ENCODE data around the gene STXBP2. TPM values are rescaled to one million over a fixed set of nuclear protein-coding genes. Genes with fewer than 3 reads are reported as not detected.

Gene STXBP2
- total and polyA plus RNA-seq, 4 donors: 25.9 to 32.7 (median 27.2) TPM

DNA sequence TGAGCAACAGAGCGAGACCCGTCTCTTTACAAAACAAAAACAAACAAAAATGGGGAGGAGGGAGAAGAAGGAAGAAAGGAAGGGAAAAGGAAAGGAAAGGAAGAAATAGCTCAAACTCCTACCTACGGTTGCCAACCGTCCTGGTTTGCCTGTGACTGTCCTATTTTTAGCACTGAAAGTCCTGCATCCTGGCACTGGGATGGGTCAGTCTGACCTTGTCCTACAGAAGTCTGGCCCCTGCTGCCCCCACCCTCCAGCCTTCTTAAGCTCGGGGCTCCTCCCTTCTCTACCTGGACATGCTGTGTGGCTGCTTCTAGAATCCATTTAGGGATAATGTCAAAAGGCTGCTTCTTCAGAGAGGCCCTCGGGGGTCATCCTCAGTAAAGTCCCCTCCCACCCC lies 1.2 kb upstream of the STXBP2 start:
- WGBS: 62% methylated on average over 6 of the region's 6 CpGs
- H3K36me3 ChIP-seq (ENCODE audit: control insufficient read depth in 4 of 4, insufficient read depth in 3 of 4, low read depth in 1 of 4, low read length in 3 of 4): peaks cover 0 to 6% (median 0%) of the 10 kb centered on the region in 4 donors
- H3K4me3 ChIP-seq (ENCODE audit: low read depth in 1 of 3, low read length in 3 of 3): no peak overlapping the region
- no peak overlapping the region for H3K27ac ChIP-seq (ENCODE audit: low read depth in 1 of 2, low read length in 2 of 2)
- peak overlapping the region in 1 of 2 donors; percentile 25 for H3K9ac ChIP-seq (ENCODE audit: low read depth in 1 of 2, low read length in 2 of 2)
- H3K9me3 ChIP-seq (ENCODE audit: control insufficient read depth in 4 of 4, low read length in 3 of 4): no peaks in the 10 kb centered on the region
- no peak for DNase-seq (ENCODE audit: low spot score)
- TF ChIP-seq GABPA (IDR thresholded peaks at IDR 0.05 in 1 of 2, conservative IDR thresholded peaks at IDR 0.05 in 1 of 2): no peak
- TF ChIP-seq SP1 (IDR thresholded peaks at IDR 0.05): no peak
- TF ChIP-seq YY1 (IDR thresholded peaks at IDR 0.05): no peak
- peaks cover 3 to 29% (median 19%) of the 10 kb centered on the region in 4 donors for H3K4me1 ChIP-seq (ENCODE audit: control insufficient read depth in 4 of 4, insufficient read depth in 4 of 4, low read length in 3 of 4)
- no peaks in the 10 kb centered on the region for H3K27me3 ChIP-seq (ENCODE audit: control insufficient read depth in 4 of 4, insufficient read depth in 4 of 4, low read length in 3 of 4)

GRCh38 chr19:7636317-7636690 lies 606 bp upstream of the STXBP2 start:
- DNase-seq (ENCODE audit: low spot score): no peak
- peaks cover 1 to 25% (median 15%) of the 10 kb centered on the region in 4 donors for H3K4me1 ChIP-seq (ENCODE audit: control insufficient read depth in 4 of 4, insufficient read depth in 4 of 4, low read length in 3 of 4)
- no peaks in the 10 kb centered on the region for H3K27me3 ChIP-seq (ENCODE audit: control insufficient read depth in 4 of 4, insufficient read depth in 4 of 4, low read length in 3 of 4)
- 75% methylated on average over 16 of the region's 16 CpGs for whole genome bisulfite sequencing
- no peaks in the 10 kb centered on the region for H3K9me3 ChIP-seq (ENCODE audit: control insufficient read depth in 4 of 4, low read length in 3 of 4)
- H3K36me3 ChIP-seq (ENCODE audit: control insufficient read depth in 4 of 4, insufficient read depth in 3 of 4, low read depth in 1 of 4, low read length in 3 of 4): peaks cover 0 to 6% (median 0%) of the 10 kb centered on the region in 4 donors
- peak overlapping the region in 1 of 2 donors; percentile 25 for H3K9ac ChIP-seq (ENCODE audit: low read depth in 1 of 2, low read length in 2 of 2)
- TF ChIP-seq, protein P1, sequence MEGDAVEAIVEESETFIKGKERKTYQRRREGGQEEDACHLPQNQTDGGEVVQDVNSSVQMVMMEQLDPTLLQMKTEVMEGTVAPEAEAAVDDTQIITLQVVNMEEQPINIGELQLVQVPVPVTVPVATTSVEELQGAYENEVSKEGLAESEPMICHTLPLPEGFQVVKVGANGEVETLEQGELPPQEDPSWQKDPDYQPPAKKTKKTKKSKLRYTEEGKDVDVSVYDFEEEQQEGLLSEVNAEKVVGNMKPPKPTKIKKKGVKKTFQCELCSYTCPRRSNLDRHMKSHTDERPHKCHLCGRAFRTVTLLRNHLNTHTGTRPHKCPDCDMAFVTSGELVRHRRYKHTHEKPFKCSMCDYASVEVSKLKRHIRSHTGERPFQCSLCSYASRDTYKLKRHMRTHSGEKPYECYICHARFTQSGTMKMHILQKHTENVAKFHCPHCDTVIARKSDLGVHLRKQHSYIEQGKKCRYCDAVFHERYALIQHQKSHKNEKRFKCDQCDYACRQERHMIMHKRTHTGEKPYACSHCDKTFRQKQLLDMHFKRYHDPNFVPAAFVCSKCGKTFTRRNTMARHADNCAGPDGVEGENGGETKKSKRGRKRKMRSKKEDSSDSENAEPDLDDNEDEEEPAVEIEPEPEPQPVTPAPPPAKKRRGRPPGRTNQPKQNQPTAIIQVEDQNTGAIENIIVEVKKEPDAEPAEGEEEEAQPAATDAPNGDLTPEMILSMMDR (IDR thresholded peaks at IDR 0.05; ENCODE audit: low read depth, low read length, missing input control): no peak
- no peak for TF ChIP-seq HNF4A (conservative IDR thresholded peaks at IDR 0.05)
- TF ChIP-seq MAX (IDR thresholded peaks at IDR 0.05): no peak
- no peak for TF ChIP-seq RXRA (IDR thresholded peaks at IDR 0.05)
- no peak for TF ChIP-seq REST (IDR thresholded peaks at IDR 0.05)
- no peak for TF ChIP-seq NR2F2 (IDR thresholded peaks at IDR 0.05)
- TF ChIP-seq GABPA (IDR thresholded peaks at IDR 0.05 in 1 of 2, conservative IDR thresholded peaks at IDR 0.05 in 1 of 2): no peak
- no peak for TF ChIP-seq RAD21 (IDR thresholded peaks at IDR 0.05)
- peak overlapping the region in 1 of 2 donors; percentile 62 for H3K27ac ChIP-seq (ENCODE audit: low read depth in 1 of 2, low read length in 2 of 2)
- peak overlapping the region in 2 of 3 donors; percentile 77 to 79 for H3K4me3 ChIP-seq (ENCODE audit: low read depth in 1 of 3, low read length in 3 of 3)
